GM18519 (cell line): ENCODE data around the gene MAB21L1.

Experiments
- ATAC-seq: cut with Tn5 transposase; IDR thresholded peaks from one replicate; pipeline ENCODE4 v1.9.1; 2021; ENCODE audit warnings: mild to moderate bottlenecking, moderate library complexity; ENCODE audit not compliant: unreplicated experiment, low FRiP score

Gene MAB21L1

GRCh38 chr13:35480346-35480745 is 3.9 kb upstream of the MAB21L1 start:
- no peak for ATAC-seq

GRCh38 chr13:35479706-35480105 is 3.2 kb upstream of the MAB21L1 start:
- no peak for ATAC-seq

DNA sequence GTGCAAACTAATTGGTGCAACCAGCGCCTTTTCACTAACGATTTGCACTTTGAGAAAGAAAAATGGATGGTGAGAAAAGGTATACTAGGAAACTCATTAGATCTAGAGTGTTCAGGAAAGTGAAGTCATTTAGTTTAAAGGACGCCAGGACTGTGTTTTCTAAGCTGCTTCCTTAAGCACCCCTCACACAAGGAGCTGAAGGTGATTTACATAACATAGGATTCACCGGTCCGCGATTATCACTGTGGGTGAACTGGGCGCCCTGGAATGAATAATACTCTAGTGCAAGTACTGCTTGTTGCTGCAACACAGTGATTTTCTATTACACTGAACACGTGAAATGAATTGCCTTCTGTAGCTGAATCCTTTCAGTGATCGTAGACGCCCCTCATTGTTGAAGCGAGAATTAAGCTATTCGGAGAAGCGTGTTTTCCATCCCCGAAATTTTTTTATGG is 2.6 kb upstream of the MAB21L1 start:
- ATAC-seq: no peak

DNA sequence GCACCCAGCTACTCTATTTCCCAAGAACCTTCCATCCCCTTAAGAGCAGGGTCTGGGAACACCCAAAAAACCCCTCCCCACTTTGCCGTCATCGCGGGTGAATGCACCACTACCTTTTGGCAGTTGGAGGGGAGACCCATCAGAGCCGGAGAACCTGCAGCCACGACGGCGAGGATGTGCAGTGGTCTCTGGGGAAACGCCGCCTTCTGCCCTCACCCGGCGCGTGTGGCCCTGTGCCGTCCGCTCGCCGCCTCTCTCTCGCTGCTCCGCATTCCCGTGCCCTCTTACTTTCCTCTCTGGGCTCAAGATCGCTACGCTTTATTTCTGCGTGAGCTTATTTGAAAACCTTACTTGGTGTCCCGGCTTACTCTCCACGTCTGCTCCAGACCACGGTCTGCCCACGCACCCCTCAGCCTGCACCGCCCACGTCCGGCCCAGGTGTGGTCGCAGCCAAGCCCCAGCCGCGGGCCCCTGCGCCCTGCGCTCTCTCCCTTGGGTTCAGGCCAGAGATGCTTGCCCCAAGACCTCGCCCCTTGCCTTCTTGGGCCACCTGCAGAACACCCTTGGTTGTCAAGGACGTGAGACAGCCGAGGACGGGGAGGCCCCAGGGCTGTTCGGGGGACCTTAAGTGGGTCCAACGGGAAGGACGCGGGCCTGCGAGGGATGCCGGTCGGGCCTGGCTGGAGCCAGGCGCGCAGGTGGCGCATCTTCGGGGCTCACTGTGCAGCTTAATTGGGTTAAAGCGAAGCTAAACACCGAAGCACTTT is 2.0 kb upstream of the MAB21L1 start:
- no peak for ATAC-seq

DNA sequence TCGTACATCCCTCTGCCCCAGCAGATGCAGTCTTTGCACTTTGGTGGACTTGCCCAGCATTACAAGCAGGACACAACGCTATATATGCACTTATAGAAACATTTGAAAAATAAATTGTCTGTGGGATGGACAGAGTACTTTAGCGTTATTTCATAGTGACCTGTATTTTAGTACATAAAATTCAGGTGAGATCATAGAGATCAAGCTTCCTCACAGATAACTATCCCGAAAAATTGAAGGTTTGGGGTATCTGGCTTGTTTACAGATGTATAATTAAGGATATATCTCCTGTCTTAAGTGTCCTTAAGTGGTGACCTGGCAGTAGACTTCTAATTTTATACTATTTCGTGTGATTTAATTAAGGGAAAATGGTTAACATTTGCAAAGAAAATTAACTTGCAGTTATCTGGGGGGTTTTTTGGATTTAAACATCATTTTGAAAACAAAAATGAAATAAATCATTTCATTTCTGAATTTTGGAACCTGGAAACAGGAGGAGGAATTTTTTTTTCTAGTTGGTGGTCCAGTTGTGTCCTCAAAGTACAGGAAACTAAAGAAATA is 977 bp upstream of the MAB21L1 start:
- ATAC-seq: no peak

DNA sequence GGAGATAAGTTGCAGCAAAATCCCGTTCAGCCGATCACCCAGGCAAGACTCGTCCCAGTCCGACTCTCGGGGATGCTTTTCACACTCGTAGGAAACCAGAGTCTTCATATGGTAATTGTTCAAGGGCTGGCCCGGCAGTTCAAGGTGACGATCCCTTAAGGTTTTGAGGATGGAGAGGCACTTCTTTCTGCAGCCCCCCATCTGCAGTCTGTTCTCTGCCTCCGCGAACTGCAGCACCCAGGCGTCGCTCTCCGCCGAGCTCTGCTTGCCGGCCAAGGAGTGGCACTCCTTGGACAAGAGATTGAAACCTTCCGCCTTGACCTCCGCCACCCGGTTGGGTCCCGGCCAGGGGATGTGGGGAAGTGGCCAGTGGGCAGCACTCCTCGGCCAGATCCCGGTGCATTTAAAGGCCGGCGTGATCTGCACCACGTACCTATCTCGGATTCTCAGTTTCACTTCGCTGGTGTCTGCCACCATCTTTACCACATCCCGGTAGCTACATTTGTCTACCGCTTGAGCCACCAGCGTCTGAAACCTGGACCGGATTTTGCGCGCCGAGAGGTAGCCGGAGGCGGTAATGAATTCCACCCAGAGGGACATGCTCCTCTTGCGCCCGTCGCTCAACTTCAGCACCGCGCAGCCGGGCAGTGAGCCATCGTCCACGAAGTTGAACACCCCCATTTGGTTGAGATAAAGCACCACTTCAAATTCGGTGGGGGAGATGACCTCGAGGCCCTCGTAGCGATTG is 1.1 kb downstream of the MAB21L1 start:
- no peak for ATAC-seq

- no peak for ATAC-seq
Observed at GRCh38 chr13:35474496-35475211, 1.8 kb downstream of the MAB21L1 start.

DNA sequence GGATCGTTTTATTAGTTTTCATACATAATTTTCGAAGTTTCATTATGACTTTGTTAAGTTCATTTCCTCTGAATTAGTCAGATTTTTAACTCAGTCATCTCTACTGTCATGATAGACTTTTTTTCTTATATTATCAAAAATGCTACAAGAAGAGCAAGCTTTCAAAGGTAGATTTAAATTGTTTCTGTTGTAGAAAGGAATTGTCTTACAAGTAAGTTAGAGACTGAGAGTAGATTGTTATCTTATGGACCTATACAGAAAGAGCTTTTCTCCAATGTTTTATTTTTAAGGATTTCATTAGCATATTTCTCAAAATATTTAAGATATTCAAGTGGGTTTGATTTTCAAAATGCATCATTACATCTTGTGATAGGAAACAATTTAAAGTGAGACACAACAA is 2.7 kb downstream of the MAB21L1 start:
- no peak for ATAC-seq

- no peak for ATAC-seq
Observed at GRCh38 chr13:35473206-35473775, 3.2 kb downstream of the MAB21L1 start.

DNA sequence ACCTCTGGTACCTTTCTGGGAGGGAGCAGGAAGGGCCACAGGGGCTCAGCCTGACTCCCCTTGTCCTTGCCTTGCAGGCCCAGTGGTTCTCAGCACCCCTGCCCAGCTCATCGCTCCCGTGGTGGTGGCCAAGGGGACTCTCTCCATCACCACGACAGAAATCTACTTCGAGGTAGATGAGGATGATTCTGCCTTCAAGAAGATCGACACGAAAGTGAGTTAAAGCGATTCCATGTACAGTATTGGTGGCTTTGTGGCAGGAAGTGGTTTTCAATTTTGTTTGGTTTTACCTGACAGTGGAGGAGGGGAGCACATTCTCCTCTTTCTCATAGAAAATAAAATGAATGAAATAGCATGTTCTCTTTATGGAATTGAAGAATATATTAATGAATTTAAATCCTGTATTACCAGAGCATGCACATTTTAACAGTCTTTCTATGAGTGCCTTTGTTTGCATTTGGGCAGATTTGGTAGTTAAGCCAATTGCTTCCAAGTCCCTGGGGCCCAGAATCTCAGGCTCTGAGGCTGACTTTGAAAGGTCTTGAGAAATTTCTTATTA is 4.1 kb downstream of the MAB21L1 start:
- no peak for ATAC-seq

GRCh38 chr13:35471706-35472322 is 4.7 kb downstream of the MAB21L1 start:
- no peak for ATAC-seq

DNA sequence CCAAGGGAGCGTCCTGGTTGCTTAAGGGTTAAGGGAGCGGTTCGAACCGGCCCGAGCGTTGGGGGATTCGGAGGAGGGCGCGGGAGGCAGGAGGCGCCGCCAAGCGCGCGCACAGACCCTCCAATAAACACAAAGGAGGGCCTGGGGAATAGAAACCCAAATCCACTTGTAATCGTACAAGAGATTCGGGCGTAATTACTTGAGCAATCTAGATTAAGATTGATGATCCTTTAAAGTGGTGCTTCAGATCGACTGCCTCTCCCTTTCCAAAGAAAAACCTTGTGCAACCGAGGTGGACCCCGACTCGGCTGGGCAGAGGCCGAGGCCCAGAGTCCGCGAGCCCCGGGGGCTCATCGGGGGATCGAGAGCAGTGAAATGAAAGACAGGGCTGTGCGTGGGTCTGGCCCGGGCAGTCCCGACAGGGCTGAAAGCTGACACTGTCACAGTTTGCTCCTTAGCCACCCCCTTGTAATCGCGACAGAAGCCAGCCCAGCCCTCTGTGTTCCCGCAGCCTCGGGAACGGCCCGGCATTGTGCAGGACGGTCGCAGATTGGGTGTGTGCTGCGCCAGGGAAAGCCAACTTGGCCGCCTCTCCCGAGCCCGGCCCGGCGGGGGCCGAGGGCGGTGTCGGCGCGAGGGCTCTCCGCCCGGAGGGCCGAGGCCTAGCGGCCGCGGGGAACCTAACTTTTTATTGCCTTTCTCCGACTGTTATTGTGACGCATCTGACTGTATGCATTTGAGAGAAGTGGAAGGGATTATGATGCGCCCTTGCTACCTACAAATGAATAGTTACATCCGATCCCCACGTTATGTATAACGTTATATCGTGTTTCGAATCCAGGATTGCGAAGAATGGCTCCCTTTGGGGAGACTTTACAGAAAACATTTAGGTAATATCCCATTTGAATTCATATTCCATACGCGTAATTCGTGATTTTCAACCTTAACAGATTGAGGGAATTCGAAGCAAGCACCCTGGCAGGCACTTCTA is 5.5 kb downstream of the MAB21L1 start:
- ATAC-seq: no peak

DNA sequence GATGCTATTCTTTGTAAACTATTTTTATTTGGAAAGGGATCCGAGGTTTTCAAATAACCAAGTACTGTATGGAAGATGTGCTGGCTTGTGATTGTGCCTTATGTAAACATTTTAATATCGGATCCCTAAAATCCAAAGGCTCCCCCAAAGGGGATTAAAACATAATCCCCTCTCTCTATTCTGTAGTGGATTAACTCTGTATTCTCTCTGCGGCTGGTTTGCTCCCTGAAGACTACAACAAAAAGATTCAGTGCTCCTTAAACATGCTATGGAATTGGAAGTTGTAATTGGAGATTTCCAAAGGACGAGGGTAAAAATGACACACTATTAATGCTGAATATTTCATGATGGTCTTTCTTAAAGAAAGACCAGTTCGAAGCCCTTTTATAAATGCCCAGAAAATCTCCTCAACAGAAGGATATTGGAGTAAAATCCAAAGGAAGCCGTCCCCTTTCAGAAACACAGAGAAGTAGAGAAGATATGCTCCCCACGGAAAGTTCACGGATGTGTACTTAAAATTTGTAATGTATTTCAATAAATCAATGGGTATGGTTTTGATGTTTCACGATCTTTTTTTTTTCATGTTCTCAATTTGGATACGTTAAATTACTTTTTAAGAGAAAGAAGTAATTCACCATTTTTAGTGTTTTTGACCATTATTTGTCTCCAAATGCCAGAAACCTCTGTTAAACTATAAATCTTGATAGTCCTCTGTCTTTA is 6.5 kb downstream of the MAB21L1 start:
- no peak for ATAC-seq

DNA sequence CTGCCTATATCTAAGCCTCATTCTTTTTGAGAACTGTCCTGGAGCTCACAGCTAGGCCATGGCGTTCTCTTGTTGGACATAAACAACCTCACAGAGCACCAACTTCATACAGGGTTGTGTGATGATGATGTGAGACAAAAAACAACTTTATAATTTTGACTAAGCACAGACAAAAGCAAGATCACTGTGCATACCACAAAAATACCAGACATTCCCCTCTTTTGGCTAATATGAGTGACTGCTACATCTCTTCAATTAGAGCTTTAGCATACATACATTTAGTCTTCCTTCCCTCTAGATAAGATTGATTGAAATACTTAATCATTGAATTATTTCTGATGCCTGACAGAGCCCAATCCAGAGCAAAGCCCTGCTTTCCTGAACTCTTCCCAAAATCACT is 8.3 kb downstream of the MAB21L1 start:
- ATAC-seq: no peak

DNA sequence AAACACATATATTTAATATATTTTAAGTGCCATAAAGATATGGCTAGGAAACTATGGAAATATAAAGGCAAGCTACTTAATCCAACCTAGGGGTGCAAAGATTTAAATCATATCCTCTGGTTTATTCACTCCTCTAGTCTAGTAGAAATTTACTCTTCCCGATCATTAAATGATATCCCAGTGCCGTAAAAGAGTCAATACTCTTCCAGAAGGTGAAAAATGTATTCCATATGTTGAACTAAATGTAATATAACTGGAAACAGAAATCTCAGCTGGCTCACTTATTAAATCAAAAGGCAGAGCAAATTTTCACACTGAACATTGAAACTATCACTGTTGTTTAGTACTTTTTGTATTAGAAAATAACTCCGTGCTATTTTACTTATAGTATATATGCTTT is 11.1 kb downstream of the MAB21L1 start:
- no peak for ATAC-seq

DNA sequence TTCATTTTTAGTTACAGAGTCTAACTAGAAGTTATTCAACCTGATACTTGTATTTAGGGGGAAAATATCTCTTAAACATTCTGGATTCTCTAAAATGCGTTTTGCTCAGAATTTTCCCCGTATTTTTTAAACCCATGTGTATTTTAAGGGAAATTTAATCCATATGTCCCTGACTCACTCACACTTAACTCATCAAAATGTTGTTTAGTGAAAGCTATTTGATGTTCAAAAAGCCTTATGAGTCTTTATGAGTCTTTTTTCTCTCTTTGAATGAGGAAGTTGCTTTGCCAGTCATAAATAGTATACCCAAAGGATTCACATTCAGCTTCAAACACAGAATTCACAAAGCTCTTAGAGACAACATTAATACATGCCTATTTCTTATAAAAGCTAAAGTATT is 16.4 kb downstream of the MAB21L1 start:
- no peak for ATAC-seq

GRCh38 chr13:35457258-35457657 is 19.2 kb downstream of the MAB21L1 start:
- ATAC-seq: no peak

DNA sequence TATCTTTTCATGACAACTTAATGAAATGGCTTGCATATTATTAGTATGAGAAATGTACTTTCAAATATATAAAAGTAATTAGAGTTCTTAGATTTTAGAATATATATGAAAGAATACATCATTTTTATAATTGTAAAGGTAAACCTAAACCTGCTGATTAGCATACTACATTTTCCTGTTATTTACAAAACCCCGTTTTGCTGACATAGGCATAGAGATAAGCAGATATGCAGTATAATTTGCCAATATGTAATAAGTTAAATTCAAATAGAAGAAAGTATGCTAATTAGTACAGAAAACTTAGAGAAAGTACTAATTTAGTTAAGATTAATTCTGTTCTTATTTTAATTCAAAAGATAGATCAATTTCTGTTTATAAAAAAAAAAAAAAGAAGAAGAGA is 21.5 kb downstream of the MAB21L1 start:
- no peak for ATAC-seq
